CD4-positive, alpha-beta T cell treated with Interleukin-15 for 1 hour (primary cell): ENCODE data around the gene SFXN4.
"Not testable (repeated sequence)": the region's sequence is repeated elsewhere in the genome, so short reads cannot be mapped to it uniquely, and the experiment has no call there.

Experiments
- DNase-seq: peaks from one replicate; pipeline ENCODE4 v3.0.0-alpha.2; 2020

Gene SFXN4

GRCh38 chr10:119105155-119105554 is 60.4 kb downstream of the SFXN4 start:
- no peak for DNase-seq

GRCh38 chr10:119104654-119105015 is 60.9 kb downstream of the SFXN4 start:
- no peak for DNase-seq

GRCh38 chr10:119103903-119104653 is 61.4 kb downstream of the SFXN4 start, which contains the start of gene DENND10:
DENND10 (plus strand) TSS chr10:119104113; CDS start chr10:119104143, 30 bp downstream.
- peak; percentile 80 for DNase-seq

GRCh38 chr10:119103241-119103902 is 62.1 kb downstream of the SFXN4 start:
- no peak for DNase-seq

- no peak for DNase-seq
Observed at GRCh38 chr10:119101366-119102098, 64.0 kb downstream of the SFXN4 start.

GRCh38 chr10:119100434-119101238 is 64.9 kb downstream of the SFXN4 start:
- DNase-seq = no peak

- DNase-seq = no peak
Observed at GRCh38 chr10:119098576-119098975, 66.9 kb downstream of the SFXN4 start.

- DNase-seq = not testable (repeated sequence)
Observed at GRCh38 chr10:119096641-119097415, 68.7 kb downstream of the SFXN4 start.

GRCh38 chr10:119095640-119096039 is 69.9 kb downstream of the SFXN4 start:
- no peak for DNase-seq

GRCh38 chr10:119090968-119091367 is 74.5 kb downstream of the SFXN4 start:
- peak; percentile 73 for DNase-seq
